NB4 (cell line): ENCODE data around the gene PPP1R37.

Experiments
- MAX ChIP-seq: IDR thresholded peaks from 2 replicates; pipeline ENCODE4 v1.6.1; 2011; ENCODE audit warnings: low read depth, low read length
- POLR2A ChIP-seq: IDR thresholded peaks from 2 replicates; pipeline ENCODE4 v1.6.1; 2011; ENCODE audit warnings: mild to moderate bottlenecking; ENCODE audit not compliant: insufficient read length; ENCODE audit errors: extremely low read depth
- TF ChIP-seq, protein P1 (sequence below): IDR thresholded peaks from one replicate; pipeline ENCODE4 v1.5.1; 2012; ENCODE audit warnings: low read depth, low read length

DNA sequence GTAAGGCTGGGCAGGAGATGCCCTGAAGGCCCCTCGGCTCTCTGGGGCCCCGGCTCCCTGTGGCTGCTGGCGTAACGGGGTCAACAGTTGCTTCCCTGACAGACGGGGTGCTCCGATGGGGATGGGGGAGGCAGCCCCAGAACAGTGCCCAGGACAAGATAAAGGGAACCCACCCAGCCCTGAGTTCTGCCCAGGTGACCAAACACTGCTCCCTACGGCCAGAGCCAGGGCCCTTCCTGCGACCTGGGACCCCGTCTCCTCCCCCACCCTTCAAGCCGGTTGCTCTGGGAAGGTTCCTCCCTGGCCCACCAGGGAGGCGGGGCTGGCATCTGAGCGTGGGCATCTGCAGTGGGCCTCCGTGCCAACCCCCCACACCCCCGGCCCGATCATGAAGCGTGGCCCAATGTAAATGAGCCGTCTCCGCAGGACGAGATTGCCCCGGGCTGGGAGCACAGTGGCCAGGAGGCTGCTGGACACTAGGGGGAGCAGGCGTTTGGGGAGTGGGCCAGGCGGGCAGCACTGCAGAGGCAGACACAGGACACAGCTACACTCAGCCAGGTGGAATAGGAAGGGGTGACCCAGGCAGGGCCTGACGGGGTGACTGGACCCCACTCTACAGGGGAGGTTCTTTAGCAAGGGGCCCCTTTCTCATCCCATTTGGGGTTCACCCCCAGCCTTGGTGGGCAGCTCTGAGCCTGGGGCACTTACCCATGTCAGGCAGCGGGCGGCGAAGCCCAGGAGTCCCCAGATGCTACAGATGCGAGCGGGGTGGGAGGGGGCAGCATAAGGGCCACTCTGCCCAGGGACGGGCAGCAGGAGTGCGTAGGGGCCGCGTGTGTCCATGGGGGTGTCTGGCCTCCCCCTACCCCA, 69.0 kb downstream of the PPP1R37 start:
- TF ChIP-seq, protein P1, sequence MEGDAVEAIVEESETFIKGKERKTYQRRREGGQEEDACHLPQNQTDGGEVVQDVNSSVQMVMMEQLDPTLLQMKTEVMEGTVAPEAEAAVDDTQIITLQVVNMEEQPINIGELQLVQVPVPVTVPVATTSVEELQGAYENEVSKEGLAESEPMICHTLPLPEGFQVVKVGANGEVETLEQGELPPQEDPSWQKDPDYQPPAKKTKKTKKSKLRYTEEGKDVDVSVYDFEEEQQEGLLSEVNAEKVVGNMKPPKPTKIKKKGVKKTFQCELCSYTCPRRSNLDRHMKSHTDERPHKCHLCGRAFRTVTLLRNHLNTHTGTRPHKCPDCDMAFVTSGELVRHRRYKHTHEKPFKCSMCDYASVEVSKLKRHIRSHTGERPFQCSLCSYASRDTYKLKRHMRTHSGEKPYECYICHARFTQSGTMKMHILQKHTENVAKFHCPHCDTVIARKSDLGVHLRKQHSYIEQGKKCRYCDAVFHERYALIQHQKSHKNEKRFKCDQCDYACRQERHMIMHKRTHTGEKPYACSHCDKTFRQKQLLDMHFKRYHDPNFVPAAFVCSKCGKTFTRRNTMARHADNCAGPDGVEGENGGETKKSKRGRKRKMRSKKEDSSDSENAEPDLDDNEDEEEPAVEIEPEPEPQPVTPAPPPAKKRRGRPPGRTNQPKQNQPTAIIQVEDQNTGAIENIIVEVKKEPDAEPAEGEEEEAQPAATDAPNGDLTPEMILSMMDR = peak; percentile 28
- TF ChIP-seq MAX (no peak), POLR2A (no peak)
